NK-92 treated with Interleukin-12 subunit alpha and Interleukin-12 subunit beta, amount 100 ng/mL, for 24 hours (cell line): ENCODE measurements around the gene BRIX1.
A peak's percentile ranks its signal among the peaks of the same experiment; 100 is the strongest.
"Not testable (repeated sequence)": the region's sequence is repeated elsewhere in the genome, so short reads cannot be mapped to it uniquely, and the experiment has no call there.

Source experiments
- DNase-seq: peaks from one replicate; lab custom pipeline; 2025; lab: John Stamatoyannopoulos, UW

Gene BRIX1

GRCh38 chr5:34914671-34915138 is 806 bp upstream of the BRIX1 start:
- peak; percentile 30 for DNase-seq

GRCh38 chr5:34915856-34916192 is 313 bp downstream of the BRIX1 start:
- peak; percentile 36 for DNase-seq

- DNase-seq = no peak
Measured at GRCh38 chr5:34916518-34916917, 1.0 kb downstream of the BRIX1 start.

GRCh38 chr5:34918025-34918424 is 2.5 kb downstream of the BRIX1 start:
- no peak for DNase-seq

GRCh38 chr5:34919077-34919476 is 3.6 kb downstream of the BRIX1 start:
- DNase-seq = no peak

- not testable (repeated sequence) for DNase-seq
Measured at GRCh38 chr5:34923256-34923655, 7.7 kb downstream of the BRIX1 start.

- no peak for DNase-seq
Measured at GRCh38 chr5:34923694-34924461, 8.4 kb downstream of the BRIX1 start.

GRCh38 chr5:34924462-34924765 is 8.9 kb downstream of the BRIX1 start:
- DNase-seq = no peak

- no peak for DNase-seq
Measured at GRCh38 chr5:34926318-34926888, 10.9 kb downstream of the BRIX1 start.

- no peak for DNase-seq
Measured at GRCh38 chr5:34927785-34928184, 12.3 kb downstream of the BRIX1 start.

GRCh38 chr5:34928267-34928666 is 12.8 kb downstream of the BRIX1 start:
- DNase-seq = no peak

- peak; percentile 96 for DNase-seq
Measured at GRCh38 chr5:34929134-34929719, 13.7 kb downstream of the BRIX1 start, which contains the start of gene DNAJC21. TSS of gene DNAJC21 (plus strand) at chr5:34929559. CDS start at chr5:34929820, 261 bp downstream.

GRCh38 chr5:34929720-34930461 is 14.4 kb downstream of the BRIX1 start:
- DNase-seq = peak; percentile 73

- DNase-seq = no peak
Measured at GRCh38 chr5:34930462-34930844, 14.9 kb downstream of the BRIX1 start.

- no peak for DNase-seq
Measured at GRCh38 chr5:34930870-34931269, 15.4 kb downstream of the BRIX1 start.

GRCh38 chr5:34932947-34933346 is 17.4 kb downstream of the BRIX1 start:
- DNase-seq = no peak

GRCh38 chr5:34941936-34942335 is 26.4 kb downstream of the BRIX1 start:
- no peak for DNase-seq

- DNase-seq = no peak
Measured at GRCh38 chr5:34944044-34944443, 28.5 kb downstream of the BRIX1 start.

GRCh38 chr5:34944460-34945047 is 29.0 kb downstream of the BRIX1 start:
- no peak for DNase-seq

GRCh38 chr5:34957321-34957720 is 41.8 kb downstream of the BRIX1 start:
- no peak for DNase-seq

- DNase-seq = peak; percentile 8
Measured at GRCh38 chr5:34957857-34958690, 42.6 kb downstream of the BRIX1 start.
